Esophagus muscularis mucosa (tissue), 3 donors: ENCODE data around the gene WIPF3.

Source experiments
- CTCF ChIP-seq, 3 experiments: fragments of 200-600 bp in 2 of 3; fragments of 450-650 bp in 1 of 3; sonication (generic) in 2 of 3; IDR thresholded peaks; one replicate each; pipeline ENCODE4 v1.5.1; 2017 to 2019; ENCODE audit warnings: antibody characterized with exemption in 3 of 3, mild to moderate bottlenecking in 2 of 3, moderate library complexity in 1 of 3
- POLR2A ChIP-seq: fragments of 450-650 bp; IDR thresholded peaks from one replicate; pipeline ENCODE4 v1.6.1; 2017; ENCODE audit warnings: antibody characterized with exemption, moderate library complexity, mild to moderate bottlenecking, low read depth

GRCh38 chr7:29900745-29901144, 94.4 kb downstream of the WIPF3 start:
- TF ChIP-seq POLR2A, result no peak
- no peak for TF ChIP-seq CTCF (IDR thresholded peaks at IDR 0.05)
